Osteoblast (primary cell): ENCODE results near the gene LHFPL2. TPM values are rescaled to one million over a fixed set of nuclear protein-coding genes. Genes with fewer than 3 reads are reported as not detected.

Experiments used
- DNase-seq: peaks from one replicate; pipeline ENCODE4 v3.0.0; 2011; ENCODE audit warnings: low spot score, mixed read lengths; ENCODE audit not compliant: insufficient read length; ENCODE audit errors: missing footprints
- H2AFZ ChIP-seq: 2 replicates; pipeline ENCODE4 v1.6.0; 2011; ENCODE audit warnings: mild to moderate bottlenecking, low read length
- H3K27ac ChIP-seq: 2 replicates; pipeline ENCODE4 v1.5.1; 2011; ENCODE audit warnings: mild to moderate bottlenecking, low read depth, low read length, moderate library complexity
- H3K27me3 ChIP-seq: 2 replicates; pipeline ENCODE4 v1.6.0; 2012; ENCODE audit warnings: mild to moderate bottlenecking, control low read depth, inconsistent platforms, low read length, moderate library complexity; ENCODE audit not compliant: insufficient read depth
- H3K36me3 ChIP-seq: 2 replicates; pipeline ENCODE4 v1.5.1; 2011; ENCODE audit warnings: mild to moderate bottlenecking, low read length, control low read depth, moderate library complexity; ENCODE audit not compliant: insufficient read depth
- H3K4me1 ChIP-seq: 2 replicates; pipeline ENCODE4 v1.5.1; 2011; ENCODE audit warnings: mild to moderate bottlenecking, low read length, control low read depth, moderate library complexity; ENCODE audit not compliant: insufficient read depth
- H3K4me2 ChIP-seq: 2 replicates; pipeline ENCODE4 v1.6.0; 2011; ENCODE audit warnings: mild to moderate bottlenecking, low read length; ENCODE audit not compliant: insufficient read depth
- H3K4me3 ChIP-seq: fragments of 200-600 bp; sonication (generic); 3 replicates; pipeline ENCODE4 v1.5.1; 2012; ENCODE audit warnings: mild to moderate bottlenecking, low read length, inconsistent platforms; ENCODE audit not compliant: insufficient read depth
- H3K79me2 ChIP-seq: 2 replicates; pipeline ENCODE4 v1.6.0; 2012; ENCODE audit warnings: mild to moderate bottlenecking, low read length, control low read depth, inconsistent platforms; ENCODE audit not compliant: insufficient read depth
- H3K9me3 ChIP-seq: 2 replicates; pipeline ENCODE4 v1.5.1; 2011; ENCODE audit warnings: low read depth, low read length, control low read depth
- H4K20me1 ChIP-seq: 2 replicates; pipeline ENCODE4 v1.6.0; 2012; ENCODE audit warnings: mild to moderate bottlenecking, low read length, control low read depth; ENCODE audit not compliant: insufficient read depth
- CTCF ChIP-seq: IDR thresholded peaks from 2 replicates; pipeline ENCODE4 v1.5.1; 2011; ENCODE audit warnings: mild to moderate bottlenecking, low read depth, low read length, moderate library complexity; ENCODE audit errors: extremely low read depth
- total RNA-seq: library from RNA; depleted of rRNA; stranded (reverse); fragments of >200 nt; gene quantifications from 2 replicates; pipeline ENCODE4 v1.2.3, GENCODE V29; 2012

LHFPL2 gene
- total RNA-seq, 1 donor, result 64.4 TPM

GRCh38 chr5:78633700-78634099, 14.9 kb downstream of the LHFPL2 start:
- no peak for DNase-seq
- no peak overlapping the region for H2AFZ ChIP-seq
- no peak overlapping the region for H3K4me2 ChIP-seq
- H3K9me3 ChIP-seq, result no peaks in the 10 kb centered on the region
- peaks cover 22% of the 10 kb centered on the region for H3K36me3 ChIP-seq
- H3K27ac ChIP-seq, result no peak overlapping the region
- H3K27me3 ChIP-seq, result no peaks in the 10 kb centered on the region
- no peak for TF ChIP-seq CTCF
- H3K79me2 ChIP-seq, result peaks cover 67% of the 10 kb centered on the region
- no peak overlapping the region for H3K4me3 ChIP-seq
- H3K4me1 ChIP-seq, result peaks cover 33% of the 10 kb centered on the region
- peaks cover 29% of the 10 kb centered on the region for H4K20me1 ChIP-seq

- Histone ChIP-seq H3K4me3 (no peak overlapping the region), H3K79me2 (peaks cover 66% of the 10 kb centered on the region), H3K36me3 (peaks cover 27% of the 10 kb centered on the region), H3K4me2 (no peak overlapping the region), H3K27ac (no peak overlapping the region), H3K4me1 (peaks cover 35% of the 10 kb centered on the region), H4K20me1 (peaks cover 25% of the 10 kb centered on the region), H2AFZ (no peak overlapping the region), H3K9me3 (no peaks in the 10 kb centered on the region), H3K27me3 (no peaks in the 10 kb centered on the region)
- no peak for TF ChIP-seq CTCF
- no peak for DNase-seq
Measured at GRCh38 chr5:78632467-78632866, 16.1 kb downstream of the LHFPL2 start.

GRCh38 chr5:78631931-78632330, 16.6 kb downstream of the LHFPL2 start:
- no peak overlapping the region for H3K4me3 ChIP-seq
- no peak for DNase-seq
- peaks cover 37% of the 10 kb centered on the region for H3K4me1 ChIP-seq
- H3K36me3 ChIP-seq, result peaks cover 27% of the 10 kb centered on the region
- no peaks in the 10 kb centered on the region for H3K9me3 ChIP-seq
- H3K4me2 ChIP-seq, result no peak overlapping the region
- no peak overlapping the region for H2AFZ ChIP-seq
- TF ChIP-seq CTCF, result no peak
- H3K27me3 ChIP-seq, result no peaks in the 10 kb centered on the region
- H4K20me1 ChIP-seq, result peaks cover 20% of the 10 kb centered on the region
- H3K27ac ChIP-seq, result no peak overlapping the region
- H3K79me2 ChIP-seq, result peaks cover 64% of the 10 kb centered on the region

- H3K4me2 ChIP-seq, result no peak overlapping the region
- H3K4me1 ChIP-seq, result peaks cover 34% of the 10 kb centered on the region
- no peak overlapping the region for H3K27ac ChIP-seq
- H2AFZ ChIP-seq, result no peak overlapping the region
- H3K27me3 ChIP-seq, result no peaks in the 10 kb centered on the region
- H3K79me2 ChIP-seq, result peaks cover 63% of the 10 kb centered on the region
- TF ChIP-seq CTCF, result no peak
- H3K9me3 ChIP-seq, result no peaks in the 10 kb centered on the region
- DNase-seq, result no peak
- H3K4me3 ChIP-seq, result no peak overlapping the region
- H3K36me3 ChIP-seq, result peaks cover 31% of the 10 kb centered on the region
- peaks cover 18% of the 10 kb centered on the region for H4K20me1 ChIP-seq
Measured at GRCh38 chr5:78630047-78630446, 18.5 kb downstream of the LHFPL2 start.
